NCI-H526 treated with DMSO at 0.1 percent for 48 hours (cell line): ENCODE results near the gene OR4K17.
"Not testable (repeated sequence)": the region's sequence is repeated elsewhere in the genome, so short reads cannot be mapped to it uniquely, and the experiment has no call there.

Experiments
- DNase-seq: peaks from one replicate; lab custom pipeline; 2025; lab: John Stamatoyannopoulos, UW

OR4K17 gene, protein sequence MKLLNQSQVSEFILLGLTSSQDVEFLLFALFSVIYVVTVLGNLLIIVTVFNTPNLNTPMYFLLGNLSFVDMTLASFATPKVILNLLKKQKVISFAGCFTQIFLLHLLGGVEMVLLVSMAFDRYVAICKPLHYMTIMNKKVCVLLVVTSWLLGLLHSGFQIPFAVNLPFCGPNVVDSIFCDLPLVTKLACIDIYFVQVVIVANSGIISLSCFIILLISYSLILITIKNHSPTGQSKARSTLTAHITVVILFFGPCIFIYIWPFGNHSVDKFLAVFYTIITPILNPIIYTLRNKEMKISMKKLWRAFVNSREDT

GRCh38 chr14:20110438-20110837 is at the start of gene OR4K17:
OR4K17 (plus strand) TSS chr14:20110739; CDS start chr14:20117500, 6,761 bp downstream.
- DNase-seq: no peak

GRCh38 chr14:20092050-20092449 is 18.5 kb upstream of the OR4K17 start:
- DNase-seq: no peak

- DNase-seq: no peak
These were observed 17.1 kb upstream of the OR4K17 start for GRCh38 chr14:20093442-20093841.

GRCh38 chr14:20098926-20099770 is 11.4 kb upstream of the OR4K17 start:
- DNase-seq: not testable (repeated sequence)

DNA sequence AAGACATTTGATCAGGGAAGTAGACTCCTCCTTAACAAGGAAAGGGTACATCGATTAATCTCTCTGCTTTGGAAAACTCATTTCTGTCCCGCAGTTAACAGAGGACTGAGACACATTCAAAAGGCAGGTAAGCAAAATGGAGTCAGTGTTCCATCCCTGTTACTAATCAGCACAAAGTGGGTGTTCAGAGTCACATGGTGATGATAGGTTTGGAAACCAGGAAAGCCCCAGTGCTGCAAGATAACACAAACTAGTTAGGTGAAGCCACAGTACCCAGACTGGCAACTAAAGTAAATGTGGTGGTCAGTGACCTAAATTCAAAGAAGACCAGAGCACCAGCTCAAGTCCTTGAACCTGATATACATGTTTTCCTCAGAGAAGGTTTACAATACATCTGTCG is 1.8 kb downstream of the OR4K17 start:
- no peak for DNase-seq

DNA sequence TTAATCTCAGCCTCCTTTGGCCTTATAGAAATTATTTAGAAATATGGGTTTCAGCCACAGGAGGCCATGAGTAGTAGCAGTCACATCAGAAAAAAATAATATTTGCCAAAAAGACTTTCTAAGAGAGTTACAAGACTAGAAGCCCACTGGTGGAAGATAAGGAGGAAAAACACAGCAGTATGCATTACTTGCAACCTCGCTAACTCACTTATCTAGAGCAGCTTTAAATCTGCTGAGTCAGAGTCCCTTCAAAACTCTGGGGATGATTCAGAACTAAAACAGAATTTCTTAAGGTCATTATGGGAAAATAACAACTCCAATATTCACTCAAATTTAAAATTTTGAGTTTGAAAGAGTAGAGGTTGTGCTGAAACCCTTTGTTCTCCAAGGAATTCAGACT is 6.2 kb downstream of the OR4K17 start:
- DNase-seq: no peak

GRCh38 chr14:20118795-20119194 is 8.3 kb downstream of the OR4K17 start:
- DNase-seq: no peak

DNA sequence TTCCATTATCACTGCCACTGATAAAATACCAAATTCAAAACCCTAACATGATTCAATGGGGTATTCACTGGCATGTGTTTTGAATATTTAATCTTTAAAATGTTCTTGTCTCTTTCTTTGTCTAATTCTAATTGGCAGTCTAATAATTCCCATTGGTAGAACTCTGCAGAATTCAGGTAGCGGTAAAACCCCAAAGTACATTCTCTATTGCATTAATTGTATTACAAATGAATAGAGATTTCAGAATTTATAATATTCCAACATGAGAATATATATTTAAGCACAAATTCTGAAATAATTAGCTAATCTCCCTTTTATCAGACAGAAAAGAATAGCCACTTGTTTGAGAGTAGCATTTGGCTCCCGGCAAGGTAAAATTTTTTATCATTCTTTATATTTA is 28.0 kb downstream of the OR4K17 start, which contains the start of gene OR4N5:
Gene OR4N5 (plus strand): TSS at position 301 of the 400 bp plus-strand sequence. CDS start 4,916 bp downstream, outside the sequence.
- no peak for DNase-seq

DNA sequence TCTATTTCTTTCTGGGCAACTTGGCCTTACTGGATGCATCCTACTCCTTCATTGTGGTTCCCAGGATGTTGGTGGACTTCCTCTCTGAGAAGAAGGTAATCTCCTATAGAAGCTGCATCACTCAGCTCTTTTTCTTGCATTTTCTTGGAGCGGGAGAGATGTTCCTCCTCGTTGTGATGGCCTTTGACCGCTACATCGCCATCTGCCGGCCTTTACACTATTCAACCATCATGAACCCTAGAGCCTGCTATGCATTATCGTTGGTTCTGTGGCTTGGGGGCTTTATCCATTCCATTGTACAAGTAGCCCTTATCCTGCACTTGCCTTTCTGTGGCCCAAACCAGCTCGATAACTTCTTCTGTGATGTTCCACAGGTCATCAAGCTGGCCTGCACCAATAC is 33.4 kb downstream of the OR4K17 start:
- DNase-seq: no peak

DNA sequence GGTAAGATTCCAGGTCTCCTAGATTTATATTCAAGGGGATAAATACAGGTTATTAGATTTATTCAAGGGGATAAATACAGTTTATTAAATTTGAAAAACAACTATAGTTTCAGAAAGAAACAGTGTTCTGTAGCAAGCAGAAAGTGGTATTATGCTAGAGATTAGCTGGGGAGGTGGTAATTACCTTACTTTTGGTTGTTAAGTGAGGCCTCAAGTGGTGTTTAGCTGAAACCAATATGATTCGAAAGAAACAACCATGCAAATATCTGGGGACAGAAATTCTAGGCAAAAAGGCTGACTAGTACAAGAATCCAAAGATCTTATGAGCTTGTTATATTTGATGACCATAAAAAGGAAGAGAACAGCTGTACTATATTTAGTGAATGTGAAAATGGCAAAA is 34.3 kb downstream of the OR4K17 start:
- DNase-seq: no peak

DNA sequence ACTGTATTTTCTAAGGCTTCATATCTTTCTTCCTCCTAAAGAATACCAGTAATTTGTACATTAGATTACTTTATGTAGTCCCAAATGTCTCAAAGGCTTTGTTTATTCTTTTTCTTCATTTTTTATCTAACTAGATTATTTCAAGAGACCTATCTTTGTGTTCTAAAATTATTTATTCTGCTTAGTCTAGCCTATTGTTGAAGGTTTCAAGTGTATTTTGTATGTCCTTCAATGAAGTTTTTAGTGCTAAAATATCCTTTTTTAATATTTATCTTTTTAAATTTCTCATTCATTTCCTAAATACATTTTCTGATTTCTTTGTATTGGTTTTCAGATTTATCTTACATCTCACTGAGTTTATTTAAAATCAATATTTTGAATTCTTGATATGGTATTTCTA is 53.9 kb downstream of the OR4K17 start:
- no peak for DNase-seq

DNA sequence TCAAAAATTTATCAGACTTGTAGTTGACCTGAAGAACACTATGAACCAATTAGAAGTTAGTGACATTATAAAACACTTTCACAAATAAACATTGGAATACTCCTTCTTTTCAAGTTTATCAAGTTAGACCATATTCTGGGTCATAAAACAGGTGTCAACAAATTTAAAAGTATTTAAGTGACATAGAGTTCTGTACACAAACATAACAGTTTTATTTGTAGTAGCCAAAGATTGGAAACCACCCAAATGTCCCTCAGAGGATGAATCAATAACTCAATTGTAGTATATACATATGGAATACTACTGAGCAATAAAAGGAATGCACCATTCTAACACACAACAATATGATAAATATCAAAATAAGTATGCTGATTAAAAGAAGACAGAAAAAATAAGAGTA is 56.6 kb downstream of the OR4K17 start:
- no peak for DNase-seq

- DNase-seq: not testable (repeated sequence)
These were observed 59.3 kb downstream of the OR4K17 start for GRCh38 chr14:20169852-20170251.
